GM12801 (cell line): Measurements from ENCODE around the gene JMJD8.

Source experiments
- CTCF ChIP-seq: IDR thresholded peaks from one replicate; pipeline ENCODE4 v1.5.1; 2011; ENCODE audit warnings: control low read depth; ENCODE audit not compliant: insufficient read length; ENCODE audit errors: extremely low read depth

Gene JMJD8

GRCh38 chr16:687499-687898 is 3.4 kb upstream of the JMJD8 start:
- TF ChIP-seq CTCF = no peak

GRCh38 chr16:686459-687260 is 2.5 kb upstream of the JMJD8 start:
- TF ChIP-seq CTCF = no peak

- no peak for TF ChIP-seq CTCF
Measured at GRCh38 chr16:685967-686366, 1.8 kb upstream of the JMJD8 start.

- TF ChIP-seq CTCF = no peak
Measured at GRCh38 chr16:684961-685696, 995 bp upstream of the JMJD8 start.

- TF ChIP-seq CTCF = no peak
Measured at GRCh38 chr16:683396-684070, 601 bp downstream of the JMJD8 start.

GRCh38 chr16:682493-683395 is 1.4 kb downstream of the JMJD8 start:
- no peak for TF ChIP-seq CTCF
